Trophoblast cell (in vitro differentiated cells and primary cell): ENCODE data around the gene BCKDK.
"Not testable (repeated sequence)": the region's sequence is repeated elsewhere in the genome, so short reads cannot be mapped to it uniquely, and the experiment has no call there.

Experiments
- DNase-seq, 2 donors: peaks; one replicate each; pipeline ENCODE4 v3.0.0-alpha.2; 2016
- H2AFZ ChIP-seq: 2 replicates; pipeline ENCODE4 v1.6.1; 2013; ENCODE audit warnings: low read length, moderate library complexity, mild to moderate bottlenecking; ENCODE audit not compliant: insufficient read depth, poor library complexity
- H2AK5ac ChIP-seq: 2 replicates; pipeline ENCODE4 v1.6.1; 2013; ENCODE audit warnings: mild to moderate bottlenecking, low read length
- H2BK120ac ChIP-seq: 2 replicates; pipeline ENCODE4 v1.6.1; 2013; ENCODE audit warnings: low read length, mild to moderate bottlenecking, moderate library complexity; ENCODE audit not compliant: insufficient read depth, poor library complexity
- H2BK12ac ChIP-seq: 2 replicates; pipeline ENCODE4 v1.6.1; 2013; ENCODE audit warnings: mild to moderate bottlenecking, low read length, moderate library complexity
- H2BK5ac ChIP-seq: 2 replicates; pipeline ENCODE4 v1.6.1; 2013; ENCODE audit warnings: low read length, low read depth, moderate library complexity, mild to moderate bottlenecking; ENCODE audit not compliant: poor library complexity
- H3K14ac ChIP-seq: 2 replicates; pipeline ENCODE4 v1.6.1; 2013; ENCODE audit warnings: mild to moderate bottlenecking, low read length
- H3K18ac ChIP-seq: 2 replicates; pipeline ENCODE4 v1.6.1; 2013; ENCODE audit warnings: mild to moderate bottlenecking, low read length
- H3K23ac ChIP-seq: 2 replicates; pipeline ENCODE4 v1.6.1; 2013; ENCODE audit warnings: low read length
- H3K27ac ChIP-seq: 2 replicates; pipeline ENCODE4 v1.5.1; 2013; ENCODE audit warnings: low read depth, mild to moderate bottlenecking, inconsistent platforms, low read length, moderate library complexity
- H3K27me3 ChIP-seq: 2 replicates; pipeline ENCODE4 v1.6.1; 2013; ENCODE audit warnings: inconsistent platforms, mild to moderate bottlenecking, low read length, moderate library complexity; ENCODE audit not compliant: insufficient read depth
- H3K36me3 ChIP-seq, 2 experiments: 1 replicate in 1 of 2; 2 replicates in 1 of 2; pipeline ENCODE4 v1.6.1; 2013; ENCODE audit warnings: low read length in 2 of 2, mild to moderate bottlenecking in 2 of 2, moderate library complexity in 1 of 2; ENCODE audit not compliant: insufficient read depth in 2 of 2, control insufficient read depth in 1 of 2
- H3K4ac ChIP-seq: 2 replicates; pipeline ENCODE4 v1.6.1; 2013; ENCODE audit warnings: low read depth, mild to moderate bottlenecking, low read length, moderate library complexity
- H3K4me1 ChIP-seq, 2 experiments: 1 replicate in 1 of 2; 2 replicates in 1 of 2; pipeline ENCODE4 v1.6.1; 2013; ENCODE audit warnings: low read length in 2 of 2, mild to moderate bottlenecking in 2 of 2, moderate library complexity in 1 of 2; ENCODE audit not compliant: insufficient read depth in 2 of 2, control insufficient read depth in 1 of 2
- H3K4me2 ChIP-seq: 2 replicates; pipeline ENCODE4 v1.6.1; 2013; ENCODE audit warnings: inconsistent platforms, mild to moderate bottlenecking, low read length, moderate library complexity
- H3K4me3 ChIP-seq: 2 replicates; pipeline ENCODE4 v1.5.1; 2013; ENCODE audit warnings: mild to moderate bottlenecking, low read depth, low read length, inconsistent platforms
- H3K79me1 ChIP-seq: one replicate; pipeline ENCODE4 v1.6.1; 2013; ENCODE audit warnings: low read length
- H3K79me2 ChIP-seq: 2 replicates; pipeline ENCODE4 v1.6.1; 2013; ENCODE audit warnings: low read length, mild to moderate bottlenecking; ENCODE audit not compliant: control insufficient read depth, insufficient read depth, poor library complexity
- H3K9ac ChIP-seq: 2 replicates; pipeline ENCODE4 v1.6.1; 2013; ENCODE audit warnings: mild to moderate bottlenecking, low read length
- H3K9me3 ChIP-seq: 2 replicates; pipeline ENCODE4 v1.6.1; 2013; ENCODE audit warnings: low read depth, mild to moderate bottlenecking, control low read depth, inconsistent platforms, low read length; ENCODE audit not compliant: insufficient read depth
- H4K12ac ChIP-seq: 2 replicates; pipeline ENCODE4 v1.6.1; 2013; ENCODE audit warnings: low read depth, mild to moderate bottlenecking, low read length, moderate library complexity
- H4K8ac ChIP-seq: 2 replicates; pipeline ENCODE4 v1.6.1; 2013; ENCODE audit warnings: low read depth, mild to moderate bottlenecking, low read length, moderate library complexity
- H4K91ac ChIP-seq: one replicate; pipeline ENCODE4 v1.6.1; 2013; ENCODE audit warnings: low read depth, mild to moderate bottlenecking, low read length, moderate library complexity
- WGBS: extraction: QIAGEN DNeasy Blood & Tissue Kit; methylation state at CpG from one replicate; pipeline ENCODE4 v1.1.7; 2013; ENCODE audit warnings: missing lambda C conversion rate; ENCODE audit not compliant: insufficient read length, insufficient coverage; ENCODE audit errors: extremely low coverage; 5-methylcytosine and 5-hydroxymethylcytosine counted together

BCKDK gene

GRCh38 chr16:31141071-31141469 lies 32.9 kb downstream of the BCKDK start:
- Histone ChIP-seq H3K27ac (peak overlapping the region; percentile 20), H3K4me1 (peaks cover 29 to 30% of the 10 kb centered on the region in 2 experiments), H2BK120ac (peak overlapping the region; percentile 23), H3K79me1 (peaks cover 23% of the 10 kb centered on the region), H3K14ac (peak overlapping the region; percentile 73), H3K18ac (peak overlapping the region; percentile 45), H2BK12ac (peak overlapping the region; percentile 13), H2BK5ac (peak overlapping the region; percentile 52), H4K91ac (peak overlapping the region; percentile 80), H4K8ac (peak overlapping the region; percentile 40)
- H2AK5ac ChIP-seq, H3K4ac ChIP-seq, H3K27me3 ChIP-seq, H2AFZ ChIP-seq, H3K9ac ChIP-seq, H3K79me2 ChIP-seq, H3K36me3 ChIP-seq, H3K9me3 ChIP-seq, H4K12ac ChIP-seq, H3K23ac ChIP-seq, H3K4me3 ChIP-seq, H3K4me2 ChIP-seq: not testable (repeated sequence)
- WGBS: no CpG with 5 or more reads among the region's 9 CpGs
- DNase-seq: peak in 1 of 2 donors; percentile 7

GRCh38 chr16:31141489-31142108 lies 33.4 kb downstream of the BCKDK start:
- H2BK12ac ChIP-seq: peak overlapping the region; percentile 13
- H4K8ac ChIP-seq: peak overlapping the region; percentile 40
- H3K23ac ChIP-seq: no peak overlapping the region
- peaks cover 23% of the 10 kb centered on the region for H3K79me1 ChIP-seq
- peak overlapping the region; percentile 80 for H4K91ac ChIP-seq
- H2AK5ac ChIP-seq: peak overlapping the region; percentile 11
- no peaks in the 10 kb centered on the region for H3K36me3 ChIP-seq
- peak overlapping the region; percentile 42 for H3K4me2 ChIP-seq
- no peak overlapping the region for H3K4me3 ChIP-seq
- H2BK5ac ChIP-seq: peak overlapping the region; percentile 52
- H4K12ac ChIP-seq: peak overlapping the region; percentile 9
- no peak for DNase-seq
- H3K14ac ChIP-seq: peak overlapping the region; percentile 73
- WGBS: no CpG with 5 or more reads among the region's 10 CpGs
- H2AFZ ChIP-seq: peak overlapping the region; percentile 53
- H3K4ac ChIP-seq: peak overlapping the region; percentile 6
- no peak overlapping the region for H3K9ac ChIP-seq
- H3K18ac ChIP-seq: peak overlapping the region; percentile 45
- peaks cover 3% of the 10 kb centered on the region for H3K79me2 ChIP-seq
- H2BK120ac ChIP-seq: peak overlapping the region; percentile 23
- no peaks in the 10 kb centered on the region for H3K27me3 ChIP-seq
- peaks cover 6% of the 10 kb centered on the region for H3K9me3 ChIP-seq
- H3K27ac ChIP-seq: peak overlapping the region; percentile 20
- peaks cover 26 to 27% of the 10 kb centered on the region in 2 experiments for H3K4me1 ChIP-seq

- Histone ChIP-seq H4K8ac (peak overlapping the region; percentile 72), H3K23ac (no peak overlapping the region), H3K4me2 (peak overlapping the region; percentile 100), H3K4me3 (peak overlapping the region; percentile 68), H2AFZ (peak overlapping the region; percentile 87), H3K4me1 (peaks cover 26 to 27% of the 10 kb centered on the region in 2 experiments), H2BK5ac (peak overlapping the region; percentile 42), H4K12ac (peak overlapping the region; percentile 75), H2BK12ac (peak overlapping the region; percentile 1), H3K18ac (peak overlapping the region; percentile 26), H3K4ac (peak overlapping the region; percentile 31), H3K27ac (peak overlapping the region; percentile 20), H3K36me3 (no peaks in the 10 kb centered on the region), H2BK120ac (peak overlapping the region; percentile 26), H4K91ac (peak overlapping the region; percentile 75), H3K79me1 (peaks cover 23% of the 10 kb centered on the region), H3K27me3 (no peaks in the 10 kb centered on the region), H3K79me2 (peaks cover 3% of the 10 kb centered on the region), H3K14ac (peak overlapping the region; percentile 35), H3K9ac (peak overlapping the region; percentile 87), H2AK5ac (peak overlapping the region; percentile 31), H3K9me3 (peaks cover 6% of the 10 kb centered on the region)
- WGBS: no CpG with 5 or more reads among the region's 89 CpGs
- peak; percentile 99 for DNase-seq
Measured at GRCh38 chr16:31142109-31143010, 34.2 kb downstream of the BCKDK start.

GRCh38 chr16:31143011-31143693 lies 35.0 kb downstream of the BCKDK start:
- Histone ChIP-seq H3K79me1 (peaks cover 23% of the 10 kb centered on the region), H4K12ac (peak overlapping the region; percentile 75)
- DNase-seq: no peak

More at GRCh38 chr16:31143011-31143693, 35.0 kb downstream of the BCKDK start:
- peak overlapping the region; percentile 100 for H3K4me2 ChIP-seq
- H3K9me3 ChIP-seq: peaks cover 6% of the 10 kb centered on the region
- H3K14ac ChIP-seq: peak overlapping the region; percentile 35
- H2AK5ac ChIP-seq: peak overlapping the region; percentile 31
- peak overlapping the region; percentile 26 for H3K18ac ChIP-seq
- peak overlapping the region; percentile 26 for H2BK120ac ChIP-seq
- no peak overlapping the region for H2BK12ac ChIP-seq
- peak overlapping the region; percentile 31 for H3K4ac ChIP-seq
- peak overlapping the region; percentile 87 for H3K9ac ChIP-seq
- H2BK5ac ChIP-seq: no peak overlapping the region
- H3K27me3 ChIP-seq: no peaks in the 10 kb centered on the region
- no CpG with 5 or more reads among the region's 22 CpGs for WGBS
- H3K4me1 ChIP-seq: peaks cover 25 to 26% of the 10 kb centered on the region in 2 experiments
- peak overlapping the region; percentile 72 for H4K8ac ChIP-seq
- H3K4me3 ChIP-seq: no peak overlapping the region
- no peak overlapping the region for H3K27ac ChIP-seq
- peaks cover 3% of the 10 kb centered on the region for H3K79me2 ChIP-seq
- peak overlapping the region; percentile 87 for H2AFZ ChIP-seq
- peak overlapping the region; percentile 75 for H4K91ac ChIP-seq
- no peak overlapping the region for H3K23ac ChIP-seq
- H3K36me3 ChIP-seq: no peaks in the 10 kb centered on the region
